ENCODE data around the gene GAL. TPM values are rescaled to one million over a fixed set of nuclear protein-coding genes. Genes with fewer than 3 reads are reported as not detected.

GAL gene
- total and polyA plus RNA-seq, 2 donors from 2014 or later: 0.31 TPM; not detected in 1

DNA sequence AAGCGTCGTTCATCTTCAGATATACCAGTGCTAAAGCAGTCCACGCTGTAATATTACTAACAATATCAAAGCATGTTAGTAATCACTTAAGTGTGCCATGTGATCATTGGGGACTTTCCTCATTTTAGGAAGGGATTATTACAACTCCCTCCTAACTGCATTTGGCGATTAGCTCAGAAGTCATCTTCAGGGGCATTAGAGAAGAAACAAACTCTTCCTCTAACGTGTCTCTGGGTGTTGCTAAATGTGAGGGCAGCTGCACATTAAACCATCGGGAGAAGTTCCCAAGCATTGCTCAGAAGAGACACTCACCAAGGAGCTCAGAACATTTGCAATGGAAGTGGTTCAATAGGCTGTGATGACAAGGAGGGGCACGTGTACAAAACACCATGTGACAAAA lies 49.8 kb downstream of the GAL start:
- Histone ChIP-seq H3K27me3 (ENCODE audit: control insufficient read depth, insufficient read depth, low read length) (no peaks in the 10 kb centered on the region), H3K27ac (ENCODE audit: low read depth in 2 of 2, low read length in 2 of 2) (no peak overlapping the region), H3K4me1 (ENCODE audit: control insufficient read depth in 2 of 3, insufficient read depth in 2 of 3, low read depth in 1 of 3, low read length in 3 of 3) (no peaks in the 10 kb centered on the region), H3K36me3 (ENCODE audit: control insufficient read depth in 2 of 3, insufficient read depth in 3 of 3, low read length in 3 of 3) (no peaks in the 10 kb centered on the region), H3K9ac (ENCODE audit: low read length in 3 of 3) (no peak overlapping the region), H3K4me3 (ENCODE audit: low read length in 3 of 3) (no peak overlapping the region), H3K9me3 (ENCODE audit: control insufficient read depth in 2 of 3, insufficient read depth in 1 of 3, low read length in 3 of 3) (no peaks in the 10 kb centered on the region)
- no peak for TF ChIP-seq CTCF (IDR thresholded peaks at IDR 0.05; ENCODE audit: borderline replicate concordance, extremely low read depth, insufficient read depth)
- DNase-seq: no peak
- intact Hi-C loops (cut with DNase I): no loop called here
- no peak for FAIRE-seq

DNA sequence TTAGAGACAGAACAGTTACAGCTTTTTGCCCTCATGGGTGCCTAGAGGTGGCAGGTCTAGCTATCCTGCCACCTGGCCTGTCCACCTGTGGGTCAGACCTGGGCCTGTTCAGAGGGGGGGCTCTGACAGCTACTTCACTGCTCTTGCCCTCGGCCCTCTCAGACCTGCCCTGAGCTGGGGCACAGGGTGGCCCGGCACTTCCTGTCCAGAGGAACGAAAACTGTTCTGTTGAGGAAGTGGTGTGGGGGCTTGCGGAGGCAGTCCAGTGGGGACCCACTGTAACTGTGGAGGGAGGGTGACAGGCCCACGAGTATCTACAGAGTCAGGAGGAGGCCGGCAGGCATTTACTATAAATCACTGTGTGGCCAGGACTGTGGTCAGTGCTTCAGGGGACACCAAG lies 50.8 kb downstream of the GAL start:
- H3K27ac ChIP-seq (ENCODE audit: low read depth in 2 of 2, low read length in 2 of 2): no peak overlapping the region
- H3K4me1 ChIP-seq (ENCODE audit: control insufficient read depth in 2 of 3, insufficient read depth in 2 of 3, low read depth in 1 of 3, low read length in 3 of 3): no peaks in the 10 kb centered on the region
- DNase-seq (no peak), FAIRE-seq (no peak)
- no peaks in the 10 kb centered on the region for H3K36me3 ChIP-seq (ENCODE audit: control insufficient read depth in 2 of 3, insufficient read depth in 3 of 3, low read length in 3 of 3)
- no peak overlapping the region for H3K9ac ChIP-seq (ENCODE audit: low read length in 3 of 3)
- intact Hi-C loops (cut with DNase I): no loop called here
- no peak overlapping the region for H3K4me3 ChIP-seq (ENCODE audit: low read length in 3 of 3)
- TF ChIP-seq CTCF (IDR thresholded peaks at IDR 0.05; ENCODE audit: borderline replicate concordance, extremely low read depth, insufficient read depth): no peak
- no peaks in the 10 kb centered on the region for H3K9me3 ChIP-seq (ENCODE audit: control insufficient read depth in 2 of 3, insufficient read depth in 1 of 3, low read length in 3 of 3)
- no peaks in the 10 kb centered on the region for H3K27me3 ChIP-seq (ENCODE audit: control insufficient read depth, insufficient read depth, low read length)

DNA sequence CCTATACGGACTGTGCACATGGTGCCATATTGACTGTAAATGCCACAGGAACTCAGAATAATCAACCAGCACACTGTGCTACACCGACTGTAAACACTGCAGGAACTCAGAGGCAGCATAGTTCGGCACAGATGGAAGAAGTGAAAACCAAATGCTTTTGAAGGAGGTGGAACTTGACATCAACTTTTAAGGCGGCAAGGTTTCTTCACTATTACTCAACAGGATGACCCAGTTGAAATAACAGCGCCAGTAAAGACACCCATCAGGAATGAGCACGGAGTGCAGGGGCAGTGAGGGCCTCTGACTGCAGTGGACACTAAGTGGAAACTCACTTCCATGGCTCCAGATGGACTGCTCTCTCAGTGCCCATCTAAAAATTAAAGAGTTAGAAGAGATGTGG lies 51.3 kb downstream of the GAL start:
- H3K4me1 ChIP-seq (ENCODE audit: control insufficient read depth in 2 of 3, insufficient read depth in 2 of 3, low read depth in 1 of 3, low read length in 3 of 3): no peaks in the 10 kb centered on the region
- H3K9ac ChIP-seq (ENCODE audit: low read length in 3 of 3): no peak overlapping the region
- no peak overlapping the region for H3K4me3 ChIP-seq (ENCODE audit: low read length in 3 of 3)
- no peaks in the 10 kb centered on the region for H3K27me3 ChIP-seq (ENCODE audit: control insufficient read depth, insufficient read depth, low read length)
- H3K36me3 ChIP-seq (ENCODE audit: control insufficient read depth in 2 of 3, insufficient read depth in 3 of 3, low read length in 3 of 3): no peaks in the 10 kb centered on the region
- no peak for TF ChIP-seq CTCF (IDR thresholded peaks at IDR 0.05; ENCODE audit: borderline replicate concordance, extremely low read depth, insufficient read depth)
- no peak overlapping the region for H3K27ac ChIP-seq (ENCODE audit: low read depth in 2 of 2, low read length in 2 of 2)
- FAIRE-seq: no peak
- intact Hi-C loops (cut with DNase I): no loop called here
- DNase-seq: no peak
- H3K9me3 ChIP-seq (ENCODE audit: control insufficient read depth in 2 of 3, insufficient read depth in 1 of 3, low read length in 3 of 3): no peaks in the 10 kb centered on the region

Other genes starting within 250 kb of the GAL start
- 108 TPM for gene PPP6R3, start 223.8 kb upstream of the GAL start, total RNA-seq
- gene PPP6R3, start 223.8 kb upstream of the GAL start, polyA plus RNA-seq (ENCODE audit: insufficient read depth, low read depth, low replicate concordance): 30.3 TPM
- gene TESMIN, start 67.0 kb downstream of the GAL start, total RNA-seq: 8.7 TPM
- 3.8 TPM for gene TESMIN, start 67.0 kb downstream of the GAL start, polyA plus RNA-seq (ENCODE audit: insufficient read depth, low read depth, low replicate concordance)
- 61.5 TPM for gene CPT1A, start 157.4 kb downstream of the GAL start, total RNA-seq
- 51.3 TPM for gene CPT1A, start 157.4 kb downstream of the GAL start, polyA plus RNA-seq (ENCODE audit: insufficient read depth, low read depth, low replicate concordance)
- 45.0 TPM for gene MRPL21, start 219.3 kb downstream of the GAL start, total RNA-seq
- 147 TPM for gene MRPL21, start 219.3 kb downstream of the GAL start, polyA plus RNA-seq (ENCODE audit: insufficient read depth, low read depth, low replicate concordance)
- 19.6 TPM for gene IGHMBP2, start 219.3 kb downstream of the GAL start, total RNA-seq
- gene IGHMBP2, start 219.3 kb downstream of the GAL start, polyA plus RNA-seq (ENCODE audit: insufficient read depth, low read depth, low replicate concordance): 8.8 TPM

All from kidney (tissue), 14 donors.